Subcutaneous adipose tissue (tissue), 4 donors: ENCODE results near the gene CD52. TPM values are rescaled to one million over a fixed set of nuclear protein-coding genes. Genes with fewer than 3 reads are reported as not detected.

Experiments used
- CTCF ChIP-seq: fragments of 450-650 bp; IDR thresholded peaks from one replicate; pipeline ENCODE4 v1.5.1; 2016; ENCODE audit warnings: low read depth, mild to moderate bottlenecking, control low read depth, antibody characterized with exemption, moderate library complexity
- total RNA-seq, 4 donors: library from RNA; depleted of rRNA; stranded (reverse); fragments of >200 nt; gene quantifications; one replicate each; pipeline ENCODE4 v1.1.0, GENCODE V29; 2016

The CD52 gene
- total RNA-seq, 4 donors from 2014 or later = 4.7 to 719 (median 19.2) TPM

DNA sequence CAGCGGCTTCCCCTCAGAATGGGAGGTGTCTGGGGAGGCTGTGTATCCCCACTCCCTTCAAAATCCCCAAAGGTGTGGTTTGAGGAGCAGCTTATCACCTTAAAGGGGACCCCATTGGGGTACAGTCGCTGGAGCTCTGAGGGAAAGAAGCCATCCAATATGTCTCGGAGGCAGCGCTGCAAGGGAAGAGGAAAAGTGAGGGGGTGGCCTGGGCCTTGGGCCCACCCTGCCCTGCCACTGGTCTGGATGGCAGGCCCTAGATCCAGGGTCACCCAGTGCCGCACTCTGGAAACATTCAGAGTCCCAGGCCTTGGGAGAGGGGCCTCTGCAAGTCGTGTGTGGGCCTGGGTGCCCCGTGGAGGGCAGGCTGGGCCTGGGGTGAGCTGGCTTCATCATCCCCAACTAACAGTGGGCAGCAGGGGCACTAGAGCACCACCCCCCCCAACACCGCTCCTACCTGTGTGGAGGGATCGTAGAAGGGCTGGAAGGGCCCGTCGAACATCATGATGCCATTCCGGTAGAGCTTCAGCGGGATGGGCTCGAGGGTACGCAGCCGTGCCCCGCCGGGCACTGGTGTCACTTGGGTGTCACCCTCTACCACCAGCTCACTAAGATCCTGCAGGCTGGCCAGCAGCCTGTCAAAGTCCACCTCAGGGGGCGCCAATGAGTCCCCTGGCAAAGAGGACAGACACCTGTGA, 32.2 kb upstream of the CD52 start:
- TF ChIP-seq CTCF = no peak

DNA sequence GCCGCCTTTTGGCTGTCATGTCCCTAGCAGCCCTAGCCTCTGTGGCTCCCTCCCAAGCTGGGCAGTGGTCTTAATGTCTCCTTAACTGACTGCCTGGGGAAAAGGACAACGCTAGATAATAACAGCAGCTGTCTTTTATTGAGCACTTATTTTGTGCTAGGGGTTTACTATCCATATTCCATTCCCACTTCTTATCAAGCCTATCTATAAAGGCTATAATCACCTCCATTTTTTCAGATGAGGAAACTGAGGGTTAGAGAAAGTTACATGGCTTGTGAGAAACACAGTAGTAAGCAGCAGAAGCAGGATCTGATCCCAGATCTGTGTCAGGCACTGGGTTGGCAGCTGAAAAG, 31.7 kb upstream of the CD52 start:
- TF ChIP-seq CTCF = no peak

DNA sequence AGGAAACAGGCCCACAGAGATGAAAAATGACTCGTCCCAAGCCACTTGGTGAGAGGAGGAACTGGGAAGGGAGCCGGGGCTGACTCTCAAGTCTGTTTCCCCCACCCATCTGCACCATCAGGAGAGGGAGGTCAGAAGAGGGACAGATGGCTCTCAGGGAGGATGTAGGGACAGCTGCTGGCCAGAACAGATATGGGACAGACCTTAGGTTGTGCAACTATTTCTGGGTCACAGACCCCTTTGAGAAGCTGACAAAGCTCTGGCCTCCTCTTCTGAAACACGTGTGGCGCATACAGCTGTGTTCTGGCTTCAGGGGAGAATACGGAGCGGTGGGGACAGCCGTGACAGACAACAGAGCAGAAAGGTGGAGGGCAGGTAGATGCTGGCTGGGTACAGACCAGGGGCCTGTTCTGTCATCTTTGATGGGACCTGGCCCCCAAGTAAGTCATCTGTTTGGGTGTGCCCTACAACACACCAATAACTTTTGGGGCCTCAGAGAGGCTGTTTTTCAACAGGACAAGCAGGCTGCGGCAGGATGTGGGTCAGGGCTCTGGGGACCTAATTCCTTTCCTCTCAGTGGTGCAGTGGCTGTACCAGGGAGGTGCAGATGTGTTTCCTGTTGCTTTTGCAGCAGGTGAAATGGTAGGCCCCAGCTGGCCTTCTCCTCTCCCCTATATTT, 30.6 kb upstream of the CD52 start:
- no peak for TF ChIP-seq CTCF

- TF ChIP-seq CTCF = no peak
These were observed 29.9 kb upstream of the CD52 start for GRCh38 chr1:26287811-26288210.

GRCh38 chr1:26288311-26288941, 29.3 kb upstream of the CD52 start:
- no peak for TF ChIP-seq CTCF

GRCh38 chr1:26289158-26290059, 28.3 kb upstream of the CD52 start:
- TF ChIP-seq CTCF = no peak
